Hepatocyte (in vitro differentiated cells): Measurements from ENCODE around the gene GNAT1. TPM values are rescaled to one million over a fixed set of nuclear protein-coding genes. Genes with fewer than 3 reads are reported as not detected.

Experiments used
- DNase-seq: peaks from one replicate; pipeline ENCODE4 v3.0.0-alpha.2; 2016; ENCODE audit warnings: low spot score
- H2AFZ ChIP-seq: fragments of 200-600 bp; sonication (generic); 2 replicates; pipeline ENCODE4 v1.6.0; 2016; ENCODE audit warnings: antibody characterized with exemption, mild to moderate bottlenecking
- H3K27ac ChIP-seq: fragments of 200-600 bp; sonication (generic); 2 replicates; pipeline ENCODE4 v1.5.1; 2016; ENCODE audit warnings: mild to moderate bottlenecking
- H3K27me3 ChIP-seq: fragments of 200-600 bp; sonication (generic); 2 replicates; pipeline ENCODE4 v1.6.1; 2016
- H3K36me3 ChIP-seq: fragments of 200-600 bp; sonication (generic); replicated peaks from 2 replicates; pipeline ENCODE4 v1.5.1; 2016; ENCODE audit warnings: low read depth; ENCODE audit not compliant: insufficient read depth
- H3K4me1 ChIP-seq: fragments of 200-600 bp; sonication (generic); 2 replicates; pipeline ENCODE4 v1.5.1; 2016; ENCODE audit warnings: mild to moderate bottlenecking, moderate library complexity; ENCODE audit not compliant: insufficient read depth
- H3K4me2 ChIP-seq: fragments of 200-600 bp; sonication (generic); 2 replicates; pipeline ENCODE4 v1.6.0; 2016
- H3K4me3 ChIP-seq: fragments of 200-600 bp; sonication (generic); 2 replicates; pipeline ENCODE4 v1.5.1; 2016; ENCODE audit warnings: mild to moderate bottlenecking
- H3K79me2 ChIP-seq: fragments of 200-600 bp; sonication (generic); 2 replicates; pipeline ENCODE4 v1.6.0; 2017; ENCODE audit warnings: mild to moderate bottlenecking
- H3K9me2 ChIP-seq: fragments of 200-600 bp; sonication (generic); replicated peaks from 2 replicates; pipeline ENCODE4 v1.6.0; 2017; ENCODE audit warnings: mild to moderate bottlenecking; ENCODE audit not compliant: insufficient read depth
- H3K9me3 ChIP-seq: fragments of 200-600 bp; sonication (generic); 2 replicates; pipeline ENCODE4 v1.5.1; 2016; ENCODE audit warnings: low read depth, mild to moderate bottlenecking
- H4K20me1 ChIP-seq: fragments of 200-600 bp; sonication (generic); 2 replicates; pipeline ENCODE4 v1.6.0; 2016; ENCODE audit warnings: mild to moderate bottlenecking; ENCODE audit not compliant: insufficient read depth, poor library complexity, severe bottlenecking
- EZH2 ChIP-seq: fragments of 200-600 bp; sonication (generic); IDR thresholded peaks from 2 replicates; pipeline ENCODE4 v1.6.1; 2016; ENCODE audit warnings: antibody characterized with exemption, mild to moderate bottlenecking, borderline replicate concordance
- EZH2phosphoT487 ChIP-seq: fragments of 200-600 bp; sonication (generic); IDR thresholded peaks from one replicate; pipeline ENCODE4 v1.6.1; 2018; ENCODE audit warnings: antibody characterized with exemption, mild to moderate bottlenecking, low read depth, moderate library complexity; ENCODE audit not compliant: unreplicated experiment, severe bottlenecking
- WGBS: methylation state at CpG from one replicate; pipeline ENCODE4 v1.1.6; 2016; ENCODE audit warnings: low lambda C conversion rate; ENCODE audit errors: missing lambda C conversion rate; 5-methylcytosine and 5-hydroxymethylcytosine counted together
- polyA plus RNA-seq: library from polyadenylated mRNA; unstranded; fragments of >200 nt; fragmentation: Nextera tagmentation; extraction: Ambion mirVana; gene quantifications from 2 replicates; pipeline ENCODE4 v1.2.1, GENCODE V29; 2016
- total RNA-seq: library from RNA; depleted of rRNA; stranded (reverse); fragments of >200 nt; gene quantifications from 2 replicates; pipeline ENCODE4 v1.2.3, GENCODE V29; 2014
- TF ChIP-seq, protein P1 (sequence below): fragments of 200-600 bp; sonication (generic); IDR thresholded peaks from 2 replicates; pipeline ENCODE4 v1.5.1; 2016; ENCODE audit warnings: antibody characterized with exemption, mild to moderate bottlenecking; ENCODE audit not compliant: poor library complexity

GNAT1 gene
- total and polyA plus RNA-seq, 2 experiments from 2014 or later, result not detected

- TF ChIP-seq EZH2phosphoT487 (no peak), EZH2 (no peak)
- TF ChIP-seq, protein P1, sequence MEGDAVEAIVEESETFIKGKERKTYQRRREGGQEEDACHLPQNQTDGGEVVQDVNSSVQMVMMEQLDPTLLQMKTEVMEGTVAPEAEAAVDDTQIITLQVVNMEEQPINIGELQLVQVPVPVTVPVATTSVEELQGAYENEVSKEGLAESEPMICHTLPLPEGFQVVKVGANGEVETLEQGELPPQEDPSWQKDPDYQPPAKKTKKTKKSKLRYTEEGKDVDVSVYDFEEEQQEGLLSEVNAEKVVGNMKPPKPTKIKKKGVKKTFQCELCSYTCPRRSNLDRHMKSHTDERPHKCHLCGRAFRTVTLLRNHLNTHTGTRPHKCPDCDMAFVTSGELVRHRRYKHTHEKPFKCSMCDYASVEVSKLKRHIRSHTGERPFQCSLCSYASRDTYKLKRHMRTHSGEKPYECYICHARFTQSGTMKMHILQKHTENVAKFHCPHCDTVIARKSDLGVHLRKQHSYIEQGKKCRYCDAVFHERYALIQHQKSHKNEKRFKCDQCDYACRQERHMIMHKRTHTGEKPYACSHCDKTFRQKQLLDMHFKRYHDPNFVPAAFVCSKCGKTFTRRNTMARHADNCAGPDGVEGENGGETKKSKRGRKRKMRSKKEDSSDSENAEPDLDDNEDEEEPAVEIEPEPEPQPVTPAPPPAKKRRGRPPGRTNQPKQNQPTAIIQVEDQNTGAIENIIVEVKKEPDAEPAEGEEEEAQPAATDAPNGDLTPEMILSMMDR, result no peak
- Histone ChIP-seq H3K36me3 (no peaks in the 10 kb centered on the region), H4K20me1 (peaks cover 8% of the 10 kb centered on the region), H3K4me2 (no peak overlapping the region), H2AFZ (no peak overlapping the region), H3K27me3 (peaks cover 4% of the 10 kb centered on the region), H3K4me1 (no peaks in the 10 kb centered on the region), H3K9me2 (no peaks in the 10 kb centered on the region), H3K4me3 (no peak overlapping the region), H3K79me2 (peaks cover under 1% of the 10 kb centered on the region), H3K27ac (no peak overlapping the region), H3K9me3 (no peaks in the 10 kb centered on the region)
- DNase-seq, result no peak
- 82% methylated on average over 8 of the region's 8 CpGs for WGBS
These were observed 18.7 kb upstream of the GNAT1 start for GRCh38 chr3:50172626-50173220.

DNA sequence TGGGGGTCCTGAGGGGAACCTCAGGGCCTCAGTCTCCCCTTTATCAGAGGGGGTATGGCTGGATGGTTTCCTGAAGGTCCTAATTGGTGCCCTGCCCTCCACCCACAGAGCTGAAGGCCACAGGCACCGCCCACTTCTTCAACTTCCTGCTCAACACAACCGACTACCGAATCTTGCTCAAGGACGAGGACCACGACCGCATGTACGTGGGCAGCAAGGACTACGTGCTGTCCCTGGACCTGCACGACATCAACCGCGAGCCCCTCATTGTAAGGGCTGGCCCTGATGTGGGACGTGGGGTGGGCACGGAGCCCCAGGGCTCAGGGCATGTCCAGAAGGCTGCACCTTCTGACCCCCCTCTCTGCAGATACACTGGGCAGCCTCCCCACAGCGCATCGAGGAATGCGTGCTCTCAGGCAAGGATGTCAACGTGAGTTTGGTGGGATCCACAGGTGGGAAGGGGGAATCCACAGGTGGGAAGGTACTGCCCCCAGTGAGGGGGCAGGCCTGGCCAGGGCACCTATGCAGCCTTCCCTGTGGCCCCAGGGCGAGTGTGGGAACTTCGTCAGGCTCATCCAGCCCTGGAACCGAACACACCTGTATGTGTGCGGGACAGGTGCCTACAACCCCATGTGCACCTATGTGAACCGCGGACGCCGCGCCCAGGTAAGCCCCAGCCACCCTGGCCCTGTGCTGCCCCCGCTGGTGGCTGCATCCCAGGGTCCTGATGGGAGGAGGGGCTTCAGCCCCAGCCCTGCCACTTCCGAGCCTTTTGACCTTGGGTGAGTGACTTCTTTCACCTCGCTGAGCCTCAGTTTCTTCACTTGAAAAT lies 17.5 kb upstream of the GNAT1 start:
- WGBS, result 94% methylated on average over 28 of the region's 29 CpGs
- Histone ChIP-seq H3K9me3 (no peaks in the 10 kb centered on the region), H2AFZ (no peak overlapping the region), H3K27me3 (peaks cover 4% of the 10 kb centered on the region), H3K4me3 (no peak overlapping the region), H3K4me2 (no peak overlapping the region), H3K36me3 (no peaks in the 10 kb centered on the region), H3K79me2 (no peaks in the 10 kb centered on the region), H3K9me2 (no peaks in the 10 kb centered on the region), H3K4me1 (no peaks in the 10 kb centered on the region), H3K27ac (no peak overlapping the region), H4K20me1 (peaks cover 3% of the 10 kb centered on the region)
- no peak for TF ChIP-seq EZH2phosphoT487
- TF ChIP-seq EZH2, result no peak
- TF ChIP-seq, protein P1, result no peak
- DNase-seq, result no peak

GRCh38 chr3:50174517-50174895 lies 16.9 kb upstream of the GNAT1 start:
- Histone ChIP-seq H3K27me3 (peaks cover 4% of the 10 kb centered on the region), H3K4me3 (no peak overlapping the region), H3K9me2 (no peaks in the 10 kb centered on the region), H3K27ac (no peak overlapping the region), H3K79me2 (no peaks in the 10 kb centered on the region), H3K4me2 (no peak overlapping the region), H3K36me3 (no peaks in the 10 kb centered on the region), H4K20me1 (peaks cover 3% of the 10 kb centered on the region), H3K9me3 (no peaks in the 10 kb centered on the region), H3K4me1 (no peaks in the 10 kb centered on the region), H2AFZ (no peak overlapping the region)
- WGBS, result over 99% methylated on average over 7 of the region's 7 CpGs
- DNase-seq, result no peak
- TF ChIP-seq, protein P1, result no peak
- no peak for TF ChIP-seq EZH2
- TF ChIP-seq EZH2phosphoT487, result no peak
